Liver (tissue), 9 donors: ENCODE data around the gene IGLL5. TPM values are rescaled to one million over a fixed set of nuclear protein-coding genes. Genes with fewer than 3 reads are reported as not detected.

Source experiments
- DNase-seq: peaks from one replicate; pipeline ENCODE4 v3.0.0-alpha.2; 2017; ENCODE audit warnings: low spot score
- H3K27ac ChIP-seq, 2 donors: one replicate each; pipeline ENCODE4 v1.7.0; 2013; ENCODE audit warnings: inconsistent platforms in 2 of 2, low read length in 2 of 2, control low read depth in 1 of 2, low read depth in 1 of 2, mild to moderate bottlenecking in 1 of 2
- H3K27me3 ChIP-seq, 4 donors: one replicate each; pipeline versions ENCODE4 v1.6.1 to v1.7.0; 2013; ENCODE audit warnings: low read length in 3 of 4, inconsistent platforms in 1 of 4, mild to moderate bottlenecking in 1 of 4, moderate library complexity in 1 of 4; ENCODE audit not compliant: control insufficient read depth in 4 of 4, insufficient read depth in 4 of 4
- H3K36me3 ChIP-seq, 4 donors: one replicate each; pipeline versions ENCODE4 v1.6.1 to v1.7.0; 2013; ENCODE audit warnings: low read length in 3 of 4, mild to moderate bottlenecking in 3 of 4, low read depth in 1 of 4, moderate library complexity in 1 of 4; ENCODE audit not compliant: control insufficient read depth in 4 of 4, insufficient read depth in 3 of 4
- H3K4me1 ChIP-seq, 4 donors: one replicate each; pipeline versions ENCODE4 v1.6.1 to v1.7.0; 2013; ENCODE audit warnings: low read length in 3 of 4, mild to moderate bottlenecking in 3 of 4, moderate library complexity in 1 of 4; ENCODE audit not compliant: control insufficient read depth in 4 of 4, insufficient read depth in 4 of 4
- H3K4me3 ChIP-seq, 3 donors: one replicate each; pipeline versions ENCODE4 v1.6.1 to v1.7.0; 2013; ENCODE audit warnings: low read length in 3 of 3, control low read depth in 1 of 3, low read depth in 1 of 3, mild to moderate bottlenecking in 1 of 3
- H3K9ac ChIP-seq, 2 donors: one replicate each; pipeline ENCODE4 v1.7.0; 2013; ENCODE audit warnings: low read length in 2 of 2, mild to moderate bottlenecking in 2 of 2, moderate library complexity in 2 of 2, control low read depth in 1 of 2, low read depth in 1 of 2
- H3K9me3 ChIP-seq, 4 donors: one replicate each; pipeline versions ENCODE4 v1.6.1 to v1.7.0; 2013; ENCODE audit warnings: low read length in 3 of 4; ENCODE audit not compliant: control insufficient read depth in 4 of 4
- EGR1 ChIP-seq, 2 donors: IDR thresholded peaks; 2 replicates each; pipeline ENCODE4 v1.6.1; 2016 to 2018; ENCODE audit warnings: antibody characterized with exemption in 2 of 2, low read depth in 2 of 2
- FOXA1 ChIP-seq: IDR thresholded peaks from 2 replicates; pipeline ENCODE4 v1.6.1; 2016; ENCODE audit warnings: antibody characterized with exemption
- HNF4A ChIP-seq, 2 donors: conservative IDR thresholded peaks; 2 replicates each; pipeline ENCODE4 v1.6.1; 2016; ENCODE audit warnings: antibody characterized with exemption in 2 of 2, mild to moderate bottlenecking in 2 of 2
- HNF4G ChIP-seq: IDR thresholded peaks from 2 replicates; pipeline ENCODE4 v1.6.1; 2016; ENCODE audit warnings: antibody characterized with exemption
- JUND ChIP-seq, 2 donors: IDR thresholded peaks; 2 replicates each; pipeline ENCODE4 v1.6.1; 2016; ENCODE audit warnings: antibody characterized with exemption in 2 of 2
- MAX ChIP-seq: IDR thresholded peaks from 2 replicates; pipeline ENCODE4 v1.6.1; 2016; ENCODE audit warnings: antibody characterized with exemption
- NR2F2 ChIP-seq: IDR thresholded peaks from 2 replicates; pipeline ENCODE4 v1.6.1; 2016; ENCODE audit warnings: antibody characterized with exemption
- REST ChIP-seq: IDR thresholded peaks from 2 replicates; pipeline ENCODE4 v1.6.1; 2016; ENCODE audit warnings: antibody characterized with exemption, mild to moderate bottlenecking
- RXRA ChIP-seq, 2 donors: IDR thresholded peaks; 2 replicates each; pipeline ENCODE4 v1.6.1; 2017 to 2018; ENCODE audit warnings: antibody characterized with exemption in 2 of 2, mild to moderate bottlenecking in 1 of 2
- TAF1 ChIP-seq: conservative IDR thresholded peaks from 2 replicates; pipeline ENCODE4 v1.6.1; 2016; ENCODE audit warnings: antibody characterized with exemption, mild to moderate bottlenecking
- YY1 ChIP-seq: IDR thresholded peaks from 2 replicates; pipeline ENCODE4 v1.6.1; 2016; ENCODE audit warnings: antibody characterized with exemption, mild to moderate bottlenecking
- ZBTB33 ChIP-seq: IDR thresholded peaks from 2 replicates; pipeline ENCODE4 v1.6.1; 2016; ENCODE audit warnings: antibody characterized with exemption
- WGBS: extraction: QIAGEN DNeasy Blood & Tissue Kit; methylation state at CpG from one replicate; pipeline ENCODE4 v1.1.7; 2013; 5-methylcytosine and 5-hydroxymethylcytosine counted together
- polyA plus RNA-seq, 2 donors: library from polyadenylated mRNA; stranded (reverse) in 1 of 2; unstranded in 1 of 2; fragments of 200-250 nt in 1 of 2; fragments of >200 nt in 1 of 2; fragmentation: Nextera tagmentation in 1 of 2; extraction: Ambion mirVana in 1 of 2; gene quantifications; one replicate each; pipeline versions ENCODE4 v1.2.1 to v1.2.3, GENCODE V29; 2013 to 2015
- total RNA-seq, 2 donors: library from RNA; depleted of rRNA; stranded (reverse); fragments of >200 nt; gene quantifications; one replicate each; pipeline ENCODE4 v1.2.3, GENCODE V29; 2014
- TF ChIP-seq, protein P1 (sequence below): IDR thresholded peaks from 2 replicates; pipeline ENCODE4 v1.6.1; 2016; ENCODE audit warnings: antibody characterized with exemption
- TF ChIP-seq, protein P2 (sequence below): fragments of 150-350 bp; IDR thresholded peaks from 2 replicates; pipeline ENCODE4 v1.5.1; 2017; ENCODE audit warnings: improper control_type of control experiment, low read depth, low read length; ENCODE audit not compliant: missing input control
- donor health status: healthy.
- donor health status: healthy.
- donor health status: healthy.
- donor health status: healthy.
- donor health status: healthy.

IGLL5 gene
- total and polyA plus RNA-seq, 4 donors = 1.3 to 13.4 (median 3.4) TPM

DNA sequence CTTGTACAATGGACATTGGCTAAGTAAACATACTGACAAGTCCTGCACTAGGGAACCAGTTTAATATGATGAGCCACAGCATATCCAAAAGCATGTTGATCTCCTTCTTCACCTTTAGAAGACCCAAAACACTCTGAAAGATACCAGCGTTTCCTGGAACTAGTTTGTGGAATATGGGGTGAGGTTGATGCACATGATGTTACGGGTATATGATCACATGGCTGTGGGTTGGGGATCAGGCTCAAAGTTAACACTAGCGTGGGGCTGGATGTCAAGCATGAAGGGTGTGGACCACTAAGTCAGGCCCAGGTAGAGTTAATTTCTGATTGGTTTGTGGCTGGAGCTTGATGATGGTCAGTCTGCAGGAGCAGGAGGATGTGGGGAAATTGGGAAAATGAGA, 9.0 kb downstream of the IGLL5 start:
- DNase-seq = no peak
- Histone ChIP-seq H3K27ac (no peak overlapping the region), H3K36me3 (no peaks in the 10 kb centered on the region), H3K27me3 (no peaks in the 10 kb centered on the region), H3K9ac (no peak overlapping the region), H3K9me3 (no peaks in the 10 kb centered on the region), H3K4me3 (no peak overlapping the region), H3K4me1 (no peaks in the 10 kb centered on the region)
- TF ChIP-seq ZBTB33 (no peak), FOXA1 (no peak), YY1 (no peak), NR2F2 (no peak)
- WGBS = 84% methylated on average over 3 of the region's 3 CpGs

DNA sequence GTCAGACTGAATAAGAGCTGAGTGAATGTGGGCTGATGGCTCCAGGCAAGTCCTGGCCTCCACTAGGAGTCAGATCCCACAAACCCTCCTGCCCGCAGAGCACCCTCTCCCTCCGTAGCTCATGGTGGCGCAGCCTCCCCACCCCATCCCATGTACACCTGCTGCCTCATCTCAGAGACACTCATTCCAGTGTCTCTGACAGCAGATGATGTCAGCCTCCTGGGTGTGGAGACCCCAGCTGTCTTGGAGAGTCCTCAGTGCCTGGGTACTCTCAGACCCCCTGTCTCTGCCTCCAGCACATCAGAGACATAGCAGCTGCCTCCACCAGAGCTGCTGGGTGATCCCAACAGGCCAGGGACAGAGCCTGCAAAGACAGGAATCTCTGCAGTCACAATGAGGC, 9.5 kb downstream of the IGLL5 start:
- H3K36me3 ChIP-seq = no peaks in the 10 kb centered on the region
- H3K27me3 ChIP-seq = no peaks in the 10 kb centered on the region
- no peak overlapping the region for H3K9ac ChIP-seq
- H3K27ac ChIP-seq = no peak overlapping the region
- no peak for TF ChIP-seq ZBTB33
- no peak for TF ChIP-seq NR2F2
- TF ChIP-seq, protein P1, sequence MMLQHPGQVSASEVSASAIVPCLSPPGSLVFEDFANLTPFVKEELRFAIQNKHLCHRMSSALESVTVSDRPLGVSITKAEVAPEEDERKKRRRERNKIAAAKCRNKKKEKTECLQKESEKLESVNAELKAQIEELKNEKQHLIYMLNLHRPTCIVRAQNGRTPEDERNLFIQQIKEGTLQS = no peak
- TF ChIP-seq, protein P2, sequence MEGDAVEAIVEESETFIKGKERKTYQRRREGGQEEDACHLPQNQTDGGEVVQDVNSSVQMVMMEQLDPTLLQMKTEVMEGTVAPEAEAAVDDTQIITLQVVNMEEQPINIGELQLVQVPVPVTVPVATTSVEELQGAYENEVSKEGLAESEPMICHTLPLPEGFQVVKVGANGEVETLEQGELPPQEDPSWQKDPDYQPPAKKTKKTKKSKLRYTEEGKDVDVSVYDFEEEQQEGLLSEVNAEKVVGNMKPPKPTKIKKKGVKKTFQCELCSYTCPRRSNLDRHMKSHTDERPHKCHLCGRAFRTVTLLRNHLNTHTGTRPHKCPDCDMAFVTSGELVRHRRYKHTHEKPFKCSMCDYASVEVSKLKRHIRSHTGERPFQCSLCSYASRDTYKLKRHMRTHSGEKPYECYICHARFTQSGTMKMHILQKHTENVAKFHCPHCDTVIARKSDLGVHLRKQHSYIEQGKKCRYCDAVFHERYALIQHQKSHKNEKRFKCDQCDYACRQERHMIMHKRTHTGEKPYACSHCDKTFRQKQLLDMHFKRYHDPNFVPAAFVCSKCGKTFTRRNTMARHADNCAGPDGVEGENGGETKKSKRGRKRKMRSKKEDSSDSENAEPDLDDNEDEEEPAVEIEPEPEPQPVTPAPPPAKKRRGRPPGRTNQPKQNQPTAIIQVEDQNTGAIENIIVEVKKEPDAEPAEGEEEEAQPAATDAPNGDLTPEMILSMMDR = no peak
- TF ChIP-seq HNF4G = no peak
- no peak for TF ChIP-seq TAF1
- no peak for TF ChIP-seq HNF4A (conservative IDR thresholded peaks at IDR 0.05)
- TF ChIP-seq JUND (IDR thresholded peaks at IDR 0.05) = no peak
- no peak for TF ChIP-seq MAX
- TF ChIP-seq EGR1 (IDR thresholded peaks at IDR 0.05; ENCODE audit: low read depth in 2 of 2) = no peak
- TF ChIP-seq REST = no peak
- TF ChIP-seq YY1 = no peak
- no peak for TF ChIP-seq RXRA (IDR thresholded peaks at IDR 0.05)
- 91% methylated on average over 3 of the region's 3 CpGs for WGBS
- no peaks in the 10 kb centered on the region for H3K4me1 ChIP-seq
- H3K9me3 ChIP-seq = no peaks in the 10 kb centered on the region
- no peak overlapping the region for H3K4me3 ChIP-seq
- no peak for DNase-seq
